ENCODE measurements around the gene KLHL11. TPM values are rescaled to one million over a fixed set of nuclear protein-coding genes. Genes with fewer than 3 reads are reported as not detected.

KLHL11 gene
- total and polyA plus RNA-seq, 11 donors, result 1.1 to 5.9 (median 3.4) TPM

DNA sequence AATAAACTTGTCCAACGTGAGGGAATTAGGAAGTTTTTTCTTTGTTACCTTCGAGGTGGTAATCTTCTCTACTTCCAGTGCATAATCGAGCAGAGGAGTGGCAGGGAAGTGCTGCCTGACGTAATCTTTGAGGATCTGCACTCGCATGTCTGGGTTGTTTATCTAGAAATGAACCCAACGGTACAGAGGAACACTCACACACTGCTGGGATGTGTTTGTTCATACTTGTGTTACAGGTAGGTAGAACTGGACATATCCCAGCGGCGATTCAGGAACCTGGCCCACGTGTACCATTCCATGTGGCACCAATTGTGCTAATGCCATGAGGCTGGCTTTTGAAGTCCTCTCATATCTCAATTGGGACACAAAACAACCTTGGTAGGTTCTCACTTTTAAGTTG, 4.2 kb upstream of the KLHL11 start:
- TF ChIP-seq POLR2A (IDR thresholded peaks at IDR 0.05), result no peak
- TF ChIP-seq, protein P1, sequence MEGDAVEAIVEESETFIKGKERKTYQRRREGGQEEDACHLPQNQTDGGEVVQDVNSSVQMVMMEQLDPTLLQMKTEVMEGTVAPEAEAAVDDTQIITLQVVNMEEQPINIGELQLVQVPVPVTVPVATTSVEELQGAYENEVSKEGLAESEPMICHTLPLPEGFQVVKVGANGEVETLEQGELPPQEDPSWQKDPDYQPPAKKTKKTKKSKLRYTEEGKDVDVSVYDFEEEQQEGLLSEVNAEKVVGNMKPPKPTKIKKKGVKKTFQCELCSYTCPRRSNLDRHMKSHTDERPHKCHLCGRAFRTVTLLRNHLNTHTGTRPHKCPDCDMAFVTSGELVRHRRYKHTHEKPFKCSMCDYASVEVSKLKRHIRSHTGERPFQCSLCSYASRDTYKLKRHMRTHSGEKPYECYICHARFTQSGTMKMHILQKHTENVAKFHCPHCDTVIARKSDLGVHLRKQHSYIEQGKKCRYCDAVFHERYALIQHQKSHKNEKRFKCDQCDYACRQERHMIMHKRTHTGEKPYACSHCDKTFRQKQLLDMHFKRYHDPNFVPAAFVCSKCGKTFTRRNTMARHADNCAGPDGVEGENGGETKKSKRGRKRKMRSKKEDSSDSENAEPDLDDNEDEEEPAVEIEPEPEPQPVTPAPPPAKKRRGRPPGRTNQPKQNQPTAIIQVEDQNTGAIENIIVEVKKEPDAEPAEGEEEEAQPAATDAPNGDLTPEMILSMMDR (IDR thresholded peaks at IDR 0.05), result no peak
- H3K9me3 ChIP-seq, result no peaks in the 10 kb centered on the region
- intact Hi-C loops (cut with DNase I), result no loop called here
- H3K4me1 ChIP-seq, result peaks cover 0 to 4% (median 0%) of the 10 kb centered on the region in 12 donors
- H3K36me3 ChIP-seq, result peaks cover 0 to 80% (median 75%) of the 10 kb centered on the region in 9 donors
- no peak overlapping the region for H3K4me3 ChIP-seq
- no peak for DNase-seq
- no peak overlapping the region for H3K27ac ChIP-seq
- WGBS, 4 donors, result 73 to 81% (median 78%) methylated on average over 9 of the region's 9 CpGs
- ATAC-seq, result no peak
- H3K27me3 ChIP-seq, result no peaks in the 10 kb centered on the region

- TF ChIP-seq, protein P1 (IDR thresholded peaks at IDR 0.05), result no peak
- TF ChIP-seq POLR2A (IDR thresholded peaks at IDR 0.05), result no peak
- Histone ChIP-seq H3K4me3 (no peak overlapping the region), H3K4me1 (peaks cover 0 to 13% (median 8%) of the 10 kb centered on the region in 12 donors), H3K27me3 (no peaks in the 10 kb centered on the region), H3K9me3 (no peaks in the 10 kb centered on the region), H3K36me3 (peaks cover 0 to 72% (median 66%) of the 10 kb centered on the region in 9 donors), H3K27ac (no peak overlapping the region)
- ATAC-seq (no peak), DNase-seq (no peak)
- WGBS, 4 donors, result 69 to 80% (median 77%) methylated on average over 3 of the region's 3 CpGs
- intact Hi-C loops (cut with DNase I), result no loop called here
Measured at GRCh38 chr17:41868568-41868967, 3.3 kb upstream of the KLHL11 start.

- H3K9me3 ChIP-seq, result no peaks in the 10 kb centered on the region
- no peaks in the 10 kb centered on the region for H3K27me3 ChIP-seq
- intact Hi-C loops (cut with DNase I), result loop anchor here in 1 of 10 donors (2.0 kb wide), 1 partner anchor 51 kb away; no protein-coding TSS in a partner anchor
- no peak for TF ChIP-seq POLR2A (IDR thresholded peaks at IDR 0.05)
- TF ChIP-seq, protein P1 (IDR thresholded peaks at IDR 0.05), result peak in 3 of 12 donors; percentile 0 to 10 (median 7)
- H3K36me3 ChIP-seq, result peaks cover 0 to 43% (median 38%) of the 10 kb centered on the region in 9 donors
- H3K4me1 ChIP-seq, result peaks cover 0 to 43% (median 25%) of the 10 kb centered on the region in 12 donors
- peak overlapping the region in 11 of 12 donors; percentile 55 to 95 (median 91) for H3K27ac ChIP-seq
- peak overlapping the region in 11 of 12 donors; percentile 77 to 100 (median 96) for H3K4me3 ChIP-seq
- ATAC-seq, result no peak
- no peak for DNase-seq
- WGBS, 4 donors, result 1 to 2% (median 1%) methylated on average over 7 to 10 of the region's 10 CpGs
Measured at GRCh38 chr17:41865596-41865893, 322 bp upstream of the KLHL11 start.

- no peaks in the 10 kb centered on the region for H3K9me3 ChIP-seq
- peaks cover 0 to 32% (median 27%) of the 10 kb centered on the region in 9 donors for H3K36me3 ChIP-seq
- 0 to 1% (median 0%) methylated on average over 25 of the region's 25 CpGs for WGBS, 4 donors
- peak overlapping the region; percentile 77 to 100 (median 96) for H3K4me3 ChIP-seq
- H3K27ac ChIP-seq, result peak overlapping the region in 10 of 12 donors; percentile 84 to 95 (median 92)
- no peaks in the 10 kb centered on the region for H3K27me3 ChIP-seq
- no peak for TF ChIP-seq POLR2A (IDR thresholded peaks at IDR 0.05)
- TF ChIP-seq, protein P1 (IDR thresholded peaks at IDR 0.05), result no peak
- intact Hi-C loops (cut with DNase I), result loop anchor here in 1 of 10 donors (2.0 kb wide), 1 partner anchor 52 kb away; no protein-coding TSS in a partner anchor
- DNase-seq, result no peak
- ATAC-seq, result peak in 2 of 4 donors; percentile 52 to 55
- peaks cover 0 to 52% (median 32%) of the 10 kb centered on the region in 12 donors for H3K4me1 ChIP-seq
Measured at GRCh38 chr17:41864498-41864835, 756 bp downstream of the KLHL11 start.
